HG03159 (cell line): ENCODE results near the gene CFAP74.

ENCODE experiments used
- ATAC-seq: cut with Tn5 transposase; IDR thresholded peaks from one replicate; pipeline ENCODE4 v1.9.1; 2021; ENCODE audit warnings: mild to moderate bottlenecking, moderate library complexity; ENCODE audit not compliant: unreplicated experiment

CFAP74 gene, protein sequence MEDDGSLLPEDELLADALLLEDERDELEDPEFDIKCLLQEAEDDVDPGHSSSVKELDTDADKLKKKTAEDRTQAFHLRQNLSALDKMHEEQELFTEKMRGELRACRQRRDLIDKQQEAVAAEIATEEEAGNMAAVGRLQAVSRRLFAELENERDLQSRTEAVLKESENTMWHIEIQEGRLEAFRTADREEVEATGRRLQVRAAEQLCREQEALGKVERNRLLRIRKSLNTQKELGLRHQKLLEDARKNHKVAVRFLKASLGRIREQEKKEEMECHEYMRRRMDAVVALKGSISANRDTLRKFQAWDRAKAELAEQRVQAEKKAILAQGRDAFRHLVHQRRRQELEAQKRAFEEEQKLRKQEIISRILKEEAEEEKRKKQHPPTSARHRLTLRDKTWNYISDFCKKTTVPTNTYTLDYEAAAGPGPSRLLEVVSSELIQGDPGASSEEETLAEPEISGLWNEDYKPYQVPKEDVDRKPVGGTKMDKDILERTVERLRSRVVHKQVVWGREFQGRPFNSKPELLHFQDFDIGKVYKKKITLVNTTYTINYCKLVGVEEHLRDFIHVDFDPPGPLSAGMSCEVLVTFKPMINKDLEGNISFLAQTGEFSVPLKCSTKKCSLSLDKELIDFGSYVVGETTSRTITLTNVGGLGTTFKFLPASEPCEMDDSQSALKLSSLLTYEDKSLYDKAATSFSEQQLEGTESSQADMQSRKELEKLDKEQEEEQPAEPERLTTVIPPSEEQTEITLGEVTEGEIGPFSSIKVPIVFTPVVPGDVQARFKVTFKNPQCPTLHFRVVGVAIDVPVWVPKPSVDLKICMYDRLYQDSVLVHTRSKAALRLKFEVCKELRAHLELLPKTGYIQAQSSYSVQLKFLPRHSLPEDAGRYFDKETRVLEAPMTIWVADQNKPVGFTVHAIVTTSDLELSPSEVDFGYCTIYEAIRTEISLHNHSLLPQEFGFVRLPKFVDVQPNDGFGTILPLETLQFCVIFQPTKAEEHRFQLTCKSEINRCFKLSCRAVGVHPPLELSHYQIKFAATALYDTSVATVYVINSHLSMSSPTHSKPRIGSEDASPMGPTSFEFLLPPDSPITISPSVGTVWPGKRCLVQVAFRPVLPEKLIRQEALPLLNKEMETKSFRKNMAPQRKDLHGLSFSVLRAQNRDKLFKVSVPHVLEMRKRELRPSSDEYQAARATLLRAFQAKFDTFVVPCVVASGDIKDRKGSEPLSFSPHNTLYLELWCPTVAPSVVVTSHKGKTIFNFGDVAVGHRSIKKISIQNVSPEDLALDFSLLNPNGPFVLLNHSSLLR (N-terminal part only)

DNA sequence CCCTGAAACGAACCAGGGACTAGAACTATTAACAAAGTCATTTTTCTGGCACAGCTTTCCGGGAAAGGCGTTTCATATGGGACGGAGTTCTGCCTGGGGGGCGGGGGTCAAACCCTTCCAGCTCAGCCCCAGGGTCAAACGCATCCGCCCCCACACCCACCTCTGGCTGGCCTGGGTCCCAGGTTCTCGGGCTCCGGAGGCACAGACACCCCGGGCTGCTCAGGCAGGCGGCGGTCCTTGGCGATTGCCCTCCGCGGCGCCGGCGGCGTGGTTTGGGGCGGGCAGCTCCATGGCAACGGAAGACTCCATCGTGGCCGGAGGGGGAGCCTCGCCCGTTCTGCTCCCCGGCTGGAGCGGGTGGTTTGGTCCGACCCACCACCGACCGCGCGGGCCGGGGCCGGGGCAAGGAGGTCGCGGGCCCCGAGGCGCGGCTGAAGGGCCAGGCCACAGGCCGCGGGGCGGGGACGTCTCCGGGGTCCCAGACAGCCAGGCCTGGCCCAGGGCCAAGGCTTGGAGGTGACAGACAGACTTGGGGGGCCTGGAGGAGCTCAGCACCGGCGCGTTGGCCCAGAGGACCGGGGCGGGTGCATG lies at the start of gene CFAP74:
Gene CFAP74 (minus strand): TSS at position 246 of the 591 bp plus-strand sequence. CDS start 12,830 bp downstream, outside the sequence.
- no peak for ATAC-seq

DNA sequence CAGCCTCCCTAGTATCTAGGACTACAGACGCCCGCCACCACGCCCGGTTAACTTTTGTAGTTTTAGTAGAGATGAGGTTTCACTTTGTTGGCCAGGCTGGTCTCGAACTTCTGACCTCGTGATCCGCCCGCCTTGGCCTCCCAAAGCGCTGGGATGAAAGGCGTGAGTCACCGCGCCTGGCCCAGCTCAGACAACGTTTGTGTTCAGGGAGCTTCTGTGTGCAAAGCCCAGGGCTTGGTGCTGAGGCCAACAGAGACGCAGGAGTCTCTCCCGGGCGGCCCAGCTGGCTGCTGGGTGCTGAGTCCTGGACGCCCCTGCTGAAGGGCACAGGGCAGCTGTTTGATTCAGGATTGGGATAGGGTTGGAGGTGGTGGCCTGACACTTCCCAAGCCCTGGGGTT lies 49.6 kb upstream of the CFAP74 start:
- ATAC-seq = no peak

- no peak for ATAC-seq
Measured at GRCh38 chr1:2052756-2053155, 49.2 kb upstream of the CFAP74 start.

- no peak for ATAC-seq
Measured at GRCh38 chr1:2052054-2052679, 48.6 kb upstream of the CFAP74 start.

- ATAC-seq = no peak
Measured at GRCh38 chr1:2050793-2051682, 47.5 kb upstream of the CFAP74 start.

DNA sequence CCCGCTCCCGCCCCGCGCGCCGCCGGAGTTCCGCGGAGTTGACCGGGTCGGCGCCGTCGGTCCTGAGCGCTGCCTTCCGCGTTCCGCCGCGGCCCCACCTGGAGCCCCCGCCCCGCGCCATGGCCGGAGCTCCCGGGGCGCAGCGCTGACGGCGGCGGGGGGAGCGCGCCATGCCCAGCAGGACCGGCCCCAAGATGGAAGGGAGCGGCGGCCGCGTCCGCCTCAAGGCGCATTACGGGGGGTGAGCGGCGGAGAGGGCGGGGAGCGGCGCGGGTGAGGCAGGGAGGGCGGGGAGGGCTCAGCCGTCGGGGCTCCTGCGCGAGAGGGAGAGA lies 46.8 kb upstream of the CFAP74 start:
- ATAC-seq = no peak

GRCh38 chr1:2049718-2050431 lies 46.3 kb upstream of the CFAP74 start, which contains the start of gene PRKCZ:
Gene PRKCZ (plus strand): TSS chr1:2050411. CDS start chr1:2050631, 220 bp downstream.
- no peak for ATAC-seq

- ATAC-seq = no peak
Measured at GRCh38 chr1:2049225-2049717, 45.7 kb upstream of the CFAP74 start.

DNA sequence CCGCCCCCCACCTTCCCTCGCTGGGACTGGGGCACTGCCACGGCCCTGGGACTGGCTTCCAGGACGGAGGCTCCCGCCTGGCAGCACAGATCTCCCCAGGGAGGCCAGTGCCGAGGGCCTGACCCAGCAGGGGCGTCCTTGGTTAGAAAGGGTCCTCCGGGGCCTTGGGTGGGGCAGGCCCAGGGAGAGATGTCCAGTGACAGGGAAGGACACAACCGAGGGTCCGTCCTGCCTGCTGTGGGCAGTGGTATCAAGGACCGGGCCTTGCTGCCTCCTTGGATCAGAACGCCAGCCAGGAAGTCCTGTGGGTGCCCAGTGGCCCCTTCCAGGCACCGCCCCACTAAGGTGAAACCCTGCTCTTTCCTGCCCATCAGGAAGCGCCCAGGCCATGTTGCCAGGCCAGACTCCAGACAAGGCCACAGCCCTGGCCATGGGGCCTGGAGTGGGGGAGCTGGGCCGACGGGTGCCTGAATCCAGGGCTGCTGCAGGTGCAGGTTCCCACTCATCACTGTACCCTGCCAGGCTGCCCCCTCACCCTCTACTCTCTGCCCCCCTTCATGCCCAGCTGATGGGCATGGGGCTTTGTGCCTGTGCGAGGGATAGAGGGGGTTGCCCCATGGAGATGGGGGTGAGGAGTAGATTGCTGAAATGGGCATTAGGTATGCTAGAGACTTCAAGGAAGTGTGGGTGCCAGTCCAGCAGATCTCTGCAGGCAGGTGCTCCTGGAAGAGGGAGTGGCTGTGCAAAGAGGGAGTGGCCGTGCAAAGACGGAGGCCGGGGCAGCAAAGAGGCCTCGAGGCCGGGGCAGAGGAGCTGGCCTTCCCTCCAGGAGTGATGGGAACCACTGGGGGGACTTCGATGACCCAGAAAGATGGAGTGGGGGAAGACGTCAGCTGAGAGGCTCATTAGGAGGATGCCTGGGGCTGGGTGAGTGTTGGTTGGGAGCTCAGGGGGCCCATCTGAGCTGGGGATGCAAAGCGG lies 44.5 kb upstream of the CFAP74 start:
- ATAC-seq = no peak

GRCh38 chr1:2046953-2047748 lies 43.6 kb upstream of the CFAP74 start:
- ATAC-seq = no peak

DNA sequence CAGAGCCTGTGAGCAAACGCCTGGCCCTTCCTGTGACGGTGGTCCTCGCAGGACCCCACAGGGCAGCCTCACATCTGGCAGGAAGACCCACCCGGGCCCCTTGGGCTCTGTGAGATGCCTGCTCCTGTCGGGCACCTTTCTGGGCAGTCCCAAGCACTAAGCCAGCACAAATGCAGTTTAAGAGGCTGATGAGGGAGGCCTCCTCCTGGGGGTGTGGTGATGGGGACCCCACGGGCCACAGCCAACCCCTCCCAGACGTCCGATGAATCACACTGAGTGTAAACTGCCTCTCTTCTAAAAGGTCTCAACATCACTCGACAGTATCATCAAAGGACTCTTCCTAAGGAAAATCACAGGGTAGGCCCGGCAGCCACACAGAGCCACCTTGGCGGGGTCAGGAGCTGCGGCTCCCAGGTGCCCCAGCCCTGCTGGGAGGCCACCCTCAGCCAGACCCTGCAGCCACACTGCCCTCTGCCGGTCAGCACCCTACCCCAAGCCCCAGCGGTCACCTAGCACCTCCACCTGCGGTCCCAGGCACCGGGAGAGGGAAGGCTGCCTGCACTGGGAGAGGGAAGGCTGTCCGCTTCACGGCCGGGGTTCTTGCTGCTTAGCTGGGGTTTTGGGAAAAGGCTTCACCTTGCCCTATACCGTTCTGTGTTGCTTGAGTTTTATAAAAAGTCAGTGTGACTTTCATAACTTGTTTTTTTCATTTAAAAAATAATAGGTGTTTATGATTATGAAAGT lies 42.8 kb upstream of the CFAP74 start:
- no peak for ATAC-seq

DNA sequence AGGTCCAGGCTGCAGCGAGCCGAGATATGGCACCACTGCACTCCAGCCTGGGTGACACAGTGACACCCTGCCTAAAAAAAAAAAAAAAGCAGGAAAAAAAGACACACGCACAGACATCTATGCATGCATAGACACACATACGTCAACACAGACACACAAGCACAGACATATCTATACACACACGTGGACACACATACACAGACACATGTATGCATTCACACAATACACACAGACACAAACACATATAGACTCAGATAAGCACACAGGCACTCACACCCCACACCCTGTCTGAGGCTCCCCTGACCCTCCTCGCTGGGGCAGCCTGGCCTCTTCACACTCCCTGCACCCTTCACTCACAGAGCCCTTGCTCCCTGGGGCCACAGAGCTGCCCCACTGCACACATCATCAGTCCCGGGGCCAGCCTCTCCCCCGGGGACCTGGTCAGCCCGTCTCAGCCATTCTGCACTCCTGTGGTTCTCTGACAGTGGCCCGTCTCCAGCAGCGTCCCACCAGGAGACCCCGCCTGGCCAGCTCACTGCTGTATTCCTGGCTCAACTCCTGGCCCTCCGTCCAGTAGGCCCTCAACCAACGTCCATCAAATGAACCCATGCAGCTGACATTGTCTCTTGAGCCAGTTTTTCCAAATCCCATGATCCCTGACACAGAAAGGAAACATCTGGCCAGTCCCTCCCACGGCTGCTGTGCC lies 42.0 kb upstream of the CFAP74 start:
- no peak for ATAC-seq

DNA sequence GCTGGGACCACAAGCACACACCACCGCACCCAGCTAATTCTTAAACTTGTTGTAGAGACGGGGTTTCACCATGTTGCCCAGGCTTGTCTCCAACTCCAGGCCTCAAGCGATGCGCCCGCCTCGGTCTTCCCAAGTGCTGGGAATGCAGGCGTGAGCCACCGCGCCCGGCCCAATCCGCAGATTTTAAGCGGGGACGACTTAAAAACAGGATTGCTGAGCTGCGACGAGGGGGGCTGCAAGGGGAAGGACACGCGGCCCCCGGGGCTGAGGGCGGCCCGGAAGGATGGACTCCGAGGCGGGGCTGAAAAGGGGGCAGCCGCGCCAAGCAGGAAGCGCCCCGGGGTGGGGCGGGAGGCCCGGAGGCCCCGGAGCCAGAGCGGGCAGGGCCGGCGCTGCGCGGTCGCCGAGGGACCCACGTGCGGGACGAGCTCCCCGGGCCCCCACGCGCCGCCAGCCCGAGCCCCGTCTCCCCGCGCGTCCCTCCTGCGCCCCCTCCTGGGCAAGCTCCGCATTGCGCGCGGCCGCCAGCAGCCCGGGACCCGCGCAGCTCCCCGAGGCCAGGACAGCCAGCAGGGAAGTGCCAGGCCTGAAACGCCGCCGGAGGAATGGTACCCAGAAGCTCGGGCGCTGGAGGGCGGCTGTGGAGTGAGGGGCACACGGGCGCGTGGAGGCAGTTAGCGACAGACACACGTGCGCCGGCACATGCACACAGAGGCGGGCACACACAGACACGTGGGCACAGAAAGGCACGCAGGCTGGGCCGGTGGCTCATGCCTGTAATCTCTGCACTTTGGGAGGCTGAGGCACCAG lies 41.1 kb upstream of the CFAP74 start:
- no peak for ATAC-seq

DNA sequence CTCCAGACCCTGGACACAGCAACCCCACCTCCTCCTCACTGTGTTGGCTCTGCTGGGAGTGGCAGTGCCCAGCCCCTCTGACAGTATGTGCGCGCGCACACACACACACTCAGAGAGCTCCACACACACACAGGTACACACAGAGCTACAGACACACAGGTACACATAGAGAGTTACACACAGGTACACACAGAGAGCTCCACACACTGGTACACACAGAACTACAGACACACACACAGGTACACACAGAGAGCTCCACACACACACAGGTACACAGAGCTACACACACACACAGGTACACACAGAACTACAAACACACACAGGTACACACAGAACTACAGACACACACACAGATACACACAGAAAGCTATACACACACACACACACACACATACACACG lies 40.3 kb upstream of the CFAP74 start:
- no peak for ATAC-seq
